HCT116 (cell line): ENCODE results near the gene PPM1A. TPM values are rescaled to one million over a fixed set of nuclear protein-coding genes. Genes with fewer than 3 reads are reported as not detected.

Source experiments
- ATAC-seq: fragments of 200-7000 bp; cut with Tn5 transposase; 2 replicates; pipeline ENCODE4 v1.9.1; 2020; ENCODE audit warnings: mild to moderate bottlenecking, moderate library complexity
- BruUV-seq: library from RNA; stranded (reverse); fragments of 400-500 nt; replicated peaks from 2 replicates; lab custom pipeline; 2021; lab: Mats Ljungman, UMichigan
- CTCF ChIA-PET: fragments of 300-600 bp; sonication (Branson Sonifier 250); formaldehyde crosslinking; loops from one replicate; lab custom pipeline; 2021; ENCODE audit warnings: antibody characterized with exemption; lab: Charles Lee
- POLR2A ChIA-PET: fragments of 300-600, 350-600 bp; sonication (Branson Sonifier 250); formaldehyde crosslinking; loops from one replicate; lab custom pipeline; 2021; ENCODE audit warnings: antibody characterized with exemption; lab: Charles Lee
- RAD21 ChIA-PET, 2 experiments: fragments of 300-600 bp; sonication (Branson Sonifier 250); formaldehyde crosslinking; loops; one replicate each; lab custom pipeline; 2023; ENCODE audit warnings: low total read pairs in 2 of 2; ENCODE audit not compliant: uncharacterized antibody in 2 of 2, unreplicated experiment in 2 of 2, low non-redundant PET in 1 of 2; lab: Charles Lee
- DNase-seq: peaks from one replicate; pipeline ENCODE4 v3.0.0-alpha.2; 2010; ENCODE audit warnings: low read depth, low spot score
- H2AFZ ChIP-seq: fragments of 200-600 bp; shearing (Covaris generic), sonication (generic); 2 replicates; pipeline ENCODE4 v1.6.1; 2017; ENCODE audit warnings: low read depth, mixed run types, mixed read lengths, antibody characterized with exemption, low read length; ENCODE audit not compliant: poor library complexity, severe bottlenecking
- H3K27ac ChIP-seq: 2 replicates; pipeline ENCODE4 v1.5.1; 2012; ENCODE audit warnings: low read depth, low read length
- H3K27me3 ChIP-seq: fragments of 200-600 bp; sonication (generic); 2 replicates; pipeline ENCODE4 v1.6.1; 2016; ENCODE audit warnings: mixed run types, low read length, mixed read lengths; ENCODE audit not compliant: insufficient read depth
- H3K36me3 ChIP-seq, 2 experiments: fragments of 200-500 bp in 1 of 2; fragments of 200-600 bp in 1 of 2; sonication (Bioruptor generic) in 1 of 2; sonication (generic) in 1 of 2; 2 replicates each; pipeline versions ENCODE4 v1.5.1 to v1.6.1; 2014 to 2016; ENCODE audit warnings: low read length in 2 of 2, inconsistent platforms in 1 of 2, mixed read lengths in 1 of 2, mixed run types in 1 of 2; ENCODE audit not compliant: insufficient read depth in 2 of 2, control insufficient read depth in 1 of 2
- H3K4me1 ChIP-seq, 2 experiments: fragments of 200-600 bp in 1 of 2; sonication (generic) in 1 of 2; 2 replicates each; pipeline versions ENCODE4 v1.5.1 to v1.6.1; 2012 to 2017; ENCODE audit warnings: low read length in 2 of 2, inconsistent platforms in 1 of 2, mild to moderate bottlenecking in 1 of 2, mixed read lengths in 1 of 2, mixed run types in 1 of 2, moderate library complexity in 1 of 2; ENCODE audit not compliant: insufficient read depth in 2 of 2, control insufficient read depth in 1 of 2
- H3K4me2 ChIP-seq: fragments of 200-600 bp; sonication (generic); 2 replicates; pipeline ENCODE4 v1.6.1; 2017; ENCODE audit warnings: mixed run types, low read length, mixed read lengths
- H3K4me3 ChIP-seq, 2 experiments: fragments of 200-600 bp in 1 of 2; sonication (generic) in 1 of 2; replicated peaks in 1 of 2; 2 replicates each; pipeline ENCODE4 v1.5.1; 2011 to 2016; ENCODE audit warnings: low read length in 2 of 2, control low read depth in 1 of 2, low read depth in 1 of 2, mild to moderate bottlenecking in 1 of 2, mixed read lengths in 1 of 2, mixed run types in 1 of 2
- H3K79me2 ChIP-seq: fragments of 200-600 bp; sonication (generic); 2 replicates; pipeline ENCODE4 v1.6.1; 2017; ENCODE audit warnings: mild to moderate bottlenecking, mixed run types, low read length, moderate library complexity, mixed read lengths; ENCODE audit not compliant: insufficient read depth
- H3K9ac ChIP-seq: fragments of 200-600 bp; sonication (generic); 2 replicates; pipeline ENCODE4 v1.6.1; 2016; ENCODE audit warnings: low read length, mixed read lengths
- H3K9me2 ChIP-seq: fragments of 200-600 bp; sonication (generic), shearing (Covaris generic); 2 replicates; pipeline ENCODE4 v1.6.1; 2017; ENCODE audit warnings: mixed run types, mild to moderate bottlenecking, moderate library complexity; ENCODE audit not compliant: insufficient read depth
- H3K9me3 ChIP-seq, 2 experiments: fragments of 200-500 bp in 1 of 2; fragments of 200-600 bp in 1 of 2; sonication (Bioruptor generic) in 1 of 2; sonication (generic) in 1 of 2; 2 replicates each; pipeline ENCODE4 v1.6.1; 2014 to 2017; ENCODE audit warnings: low read length in 2 of 2, mixed read lengths in 2 of 2, inconsistent platforms in 1 of 2, low read depth in 1 of 2, mild to moderate bottlenecking in 1 of 2, mixed run types in 1 of 2, moderate library complexity in 1 of 2; ENCODE audit not compliant: control insufficient read depth in 1 of 2, insufficient read depth in 1 of 2
- H4K20me1 ChIP-seq: fragments of 200-600 bp; sonication (generic), shearing (Covaris generic); 2 replicates; pipeline ENCODE4 v1.6.1; 2017; ENCODE audit warnings: mixed run types, mild to moderate bottlenecking, moderate library complexity; ENCODE audit not compliant: insufficient read depth
- CBX3 ChIP-seq: IDR thresholded peaks from 2 replicates; pipeline ENCODE4 v1.6.1; 2012; ENCODE audit warnings: low read depth
- CEBPB ChIP-seq: IDR thresholded peaks from 2 replicates; pipeline ENCODE4 v1.6.1; 2012; ENCODE audit warnings: low read depth
- ELF1 ChIP-seq: IDR thresholded peaks from 2 replicates; pipeline ENCODE4 v1.6.1; 2012; ENCODE audit warnings: low read depth, borderline replicate concordance
- EZH2 ChIP-seq: fragments of 200-600 bp; sonication (generic); IDR thresholded peaks from 2 replicates; pipeline ENCODE4 v1.6.1; 2017; ENCODE audit warnings: antibody characterized with exemption, mixed run types
- EZH2phosphoT487 ChIP-seq: fragments of 200-600 bp; IDR thresholded peaks from 2 replicates; pipeline ENCODE4 v1.6.1; 2018; ENCODE audit warnings: antibody characterized with exemption, borderline replicate concordance
- JUND ChIP-seq: IDR thresholded peaks from 2 replicates; pipeline ENCODE4 v1.6.1; 2012
- POLR2A ChIP-seq: IDR thresholded peaks from 2 replicates; pipeline ENCODE4 v1.7.0; 2011; ENCODE audit warnings: borderline replicate concordance; ENCODE audit not compliant: insufficient read depth, insufficient read length; ENCODE audit errors: extremely low read depth
- RAD21 ChIP-seq: IDR thresholded peaks from 2 replicates; pipeline ENCODE4 v1.6.1; 2012; ENCODE audit warnings: low read depth, mild to moderate bottlenecking
- SP1 ChIP-seq: IDR thresholded peaks from 2 replicates; pipeline ENCODE4 v1.6.1; 2012; ENCODE audit warnings: low read depth
- TCF7L2 ChIP-seq: IDR thresholded peaks from 2 replicates; pipeline ENCODE4 v1.7.0; 2011; ENCODE audit warnings: borderline replicate concordance, inconsistent platforms; ENCODE audit not compliant: insufficient read depth, insufficient read length; ENCODE audit errors: extremely low read depth
- intact Hi-C: fragments of 100-400 bp; cut with micrococcal nuclease; formaldehyde crosslinking; loops from 2 replicates; pipeline ENCODE4 v1.10.0; 2022
- total RNA-seq: library from RNA; stranded (reverse); gene quantifications from one replicate; pipeline ENCODE4 v1.2.1, GENCODE V29; 2021; ENCODE audit not compliant: unreplicated experiment
- TF ChIP-seq, protein P1 (sequence below): IDR thresholded peaks from 2 replicates; pipeline ENCODE4 v1.6.1; 2011; ENCODE audit warnings: mild to moderate bottlenecking, low read length, moderate library complexity; ENCODE audit not compliant: insufficient replicate concordance; ENCODE audit errors: extremely low read depth

Gene PPM1A
- total RNA-seq, 1 experiment from 2014 or later, result 32.8 TPM

GRCh38 chr14:60288279-60288678 is 39.3 kb downstream of the PPM1A start:
- Histone ChIP-seq H3K9me3 (no peaks in the 10 kb centered on the region), H3K4me1 (no peaks in the 10 kb centered on the region), H3K4me2 (no peak overlapping the region), H3K27me3 (no peaks in the 10 kb centered on the region), H3K9ac (no peak overlapping the region), H2AFZ (no peak overlapping the region), H3K9me2 (no peaks in the 10 kb centered on the region), H3K27ac (no peak overlapping the region), H4K20me1 (no peaks in the 10 kb centered on the region), H3K4me3 (no peak overlapping the region), H3K79me2 (no peaks in the 10 kb centered on the region), H3K36me3 (peaks cover 7 to 12% of the 10 kb centered on the region in 2 experiments; a peak in 2 of 4 replicates)
- ATAC-seq, result no peak
- DNase-seq, result no peak
- RAD21 ChIA-PET, result no interaction called here
- BruUV-seq, result no TSS peak
- POLR2A ChIA-PET, result no interaction called here
- TF ChIP-seq EZH2 (no peak), EZH2phosphoT487 (no peak), POLR2A (no peak), JUND (no peak), CBX3 (no peak), TCF7L2 (no peak), CEBPB (no peak), SP1 (no peak), ELF1 (no peak), RAD21 (no peak)
- TF ChIP-seq, protein P1, sequence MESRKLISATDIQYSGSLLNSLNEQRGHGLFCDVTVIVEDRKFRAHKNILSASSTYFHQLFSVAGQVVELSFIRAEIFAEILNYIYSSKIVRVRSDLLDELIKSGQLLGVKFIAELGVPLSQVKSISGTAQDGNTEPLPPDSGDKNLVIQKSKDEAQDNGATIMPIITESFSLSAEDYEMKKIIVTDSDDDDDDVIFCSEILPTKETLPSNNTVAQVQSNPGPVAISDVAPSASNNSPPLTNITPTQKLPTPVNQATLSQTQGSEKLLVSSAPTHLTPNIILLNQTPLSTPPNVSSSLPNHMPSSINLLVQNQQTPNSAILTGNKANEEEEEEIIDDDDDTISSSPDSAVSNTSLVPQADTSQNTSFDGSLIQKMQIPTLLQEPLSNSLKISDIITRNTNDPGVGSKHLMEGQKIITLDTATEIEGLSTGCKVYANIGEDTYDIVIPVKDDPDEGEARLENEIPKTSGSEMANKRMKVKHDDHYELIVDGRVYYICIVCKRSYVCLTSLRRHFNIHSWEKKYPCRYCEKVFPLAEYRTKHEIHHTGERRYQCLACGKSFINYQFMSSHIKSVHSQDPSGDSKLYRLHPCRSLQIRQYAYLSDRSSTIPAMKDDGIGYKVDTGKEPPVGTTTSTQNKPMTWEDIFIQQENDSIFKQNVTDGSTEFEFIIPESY, result no peak
- intact Hi-C loops, result no loop called here
- CTCF ChIA-PET, result no interaction called here
